K562 (cell line): ENCODE results near the gene TKT. TPM values are rescaled to one million over a fixed set of nuclear protein-coding genes. Genes with fewer than 3 reads are reported as not detected.

Source experiments
- ATAC-seq: fragments of 200-7000 bp; cut with Tn5 transposase; 3 replicates; pipeline ENCODE4 v1.9.1; 2020; ENCODE audit warnings: moderate library complexity
- BruUV-seq: library from RNA; stranded (reverse); fragments of 400-500 nt; replicated peaks from 2 replicates; lab custom pipeline; 2021; lab: Mats Ljungman, UMichigan
- CTCF ChIA-PET: fragments of 300-600 bp; formaldehyde crosslinking; extraction: SDS; loops from one replicate; lab custom pipeline; 2021; ENCODE audit warnings: low intra/inter-chr PET ratio; lab: Yijun Ruan, JAX
- POLR2A ChIA-PET: fragments of 300-600, 350-650 bp; sonication (Branson Sonifier 250); formaldehyde crosslinking; extraction: SDS; loops from one replicate; lab custom pipeline; 2021; ENCODE audit warnings: antibody characterized with exemption, inconsistent platforms; lab: Yijun Ruan, JAX
- DNase-seq, 4 experiments: peaks; one replicate each; pipeline versions ENCODE4 v3.0.0 to v3.0.0-alpha.2; 2011 to 2018; ENCODE audit warnings: low spot score in 3 of 4, mixed read lengths in 3 of 4; ENCODE audit errors: extremely low read depth in 1 of 4
- FAIRE-seq: peaks from 2 replicates; lab custom pipeline; 2011; peaks lifted over from hg19 to GRCh38; lab: Jason Lieb, UNC
- H2AFZ ChIP-seq: 2 replicates; pipeline ENCODE4 v1.6.0; 2011; ENCODE audit warnings: low read depth, low read length, control low read depth, inconsistent platforms
- H3K27ac ChIP-seq: fragments of 200-600 bp; 3 replicates; pipeline ENCODE4 v1.8.0; 2011; ENCODE audit warnings: low read depth, mild to moderate bottlenecking, control low read depth, inconsistent platforms, low read length, moderate library complexity, mixed read lengths; ENCODE audit errors: extremely low read depth
- H3K27me3 ChIP-seq, 2 experiments: fragments of 300-600 bp in 1 of 2; 2 replicates in 1 of 2; 3 replicates in 1 of 2; pipeline versions ENCODE4 v1.6.0 to v1.8.0; 2011; ENCODE audit warnings: inconsistent platforms in 2 of 2, low read length in 2 of 2, mild to moderate bottlenecking in 1 of 2, mixed read lengths in 1 of 2, moderate library complexity in 1 of 2; ENCODE audit not compliant: control insufficient read depth in 2 of 2, insufficient read depth in 2 of 2
- H3K36me3 ChIP-seq: fragments of 300-600 bp; 3 replicates; pipeline ENCODE4 v1.8.0; 2011; ENCODE audit warnings: mild to moderate bottlenecking, low read length, inconsistent platforms; ENCODE audit not compliant: control insufficient read depth, insufficient read depth
- H3K4me1 ChIP-seq, 2 experiments: fragments of 200-600 bp in 1 of 2; replicated peaks in 1 of 2; 2 replicates in 1 of 2; 3 replicates in 1 of 2; pipeline versions ENCODE4 v1.5.1 to v1.8.0; 2011; ENCODE audit warnings: inconsistent platforms in 2 of 2, low read length in 2 of 2, mild to moderate bottlenecking in 1 of 2, mixed read lengths in 1 of 2, moderate library complexity in 1 of 2; ENCODE audit not compliant: control insufficient read depth in 2 of 2, insufficient read depth in 2 of 2
- H3K4me2 ChIP-seq: 2 replicates; pipeline ENCODE4 v1.6.1; 2011; ENCODE audit warnings: low read length, control low read depth, inconsistent platforms, mixed read lengths; ENCODE audit not compliant: insufficient read depth
- H3K4me3 ChIP-seq: fragments of 200-600 bp; sonication (generic), shearing (Covaris generic); 2 replicates; pipeline ENCODE4 v1.5.1; 2016; ENCODE audit warnings: control low read depth, inconsistent platforms
- H3K79me2 ChIP-seq: fragments of 200-600 bp; 3 replicates; pipeline ENCODE4 v1.8.0; 2011; ENCODE audit warnings: low read length, inconsistent platforms; ENCODE audit not compliant: control insufficient read depth, insufficient read depth
- H3K9ac ChIP-seq, 2 experiments: 2 replicates each; pipeline versions ENCODE4 v1.6.0 to v1.6.1; 2011; ENCODE audit warnings: low read depth in 2 of 2, low read length in 2 of 2, control low read depth in 1 of 2, inconsistent platforms in 1 of 2, mild to moderate bottlenecking in 1 of 2, mixed read lengths in 1 of 2; ENCODE audit not compliant: insufficient read depth in 1 of 2
- H3K9me1 ChIP-seq: one replicate; pipeline ENCODE4 v1.6.0; 2011; ENCODE audit warnings: inconsistent platforms, mild to moderate bottlenecking, low read length, moderate library complexity; ENCODE audit not compliant: control insufficient read depth, insufficient read depth
- H3K9me3 ChIP-seq: replicated peaks from 2 replicates; pipeline ENCODE4 v1.5.1; 2011; ENCODE audit warnings: low read depth, low read length, inconsistent platforms; ENCODE audit not compliant: control insufficient read depth, insufficient read depth
- H4K20me1 ChIP-seq: replicated peaks from 2 replicates; pipeline ENCODE4 v1.6.1; 2011; ENCODE audit warnings: low read length, inconsistent platforms, mixed read lengths; ENCODE audit not compliant: control insufficient read depth, insufficient read depth
- AFF1 ChIP-seq, 2 experiments: fragments of 450-650 bp; IDR thresholded peaks; 2 replicates each; pipeline ENCODE4 v1.6.1; 2018; ENCODE audit warnings: mild to moderate bottlenecking in 2 of 2, low read depth in 1 of 2; ENCODE audit not compliant: partially characterized antibody in 2 of 2
- GATAD2A ChIP-seq: fragments of 450-650 bp; IDR thresholded peaks from 2 replicates; pipeline ENCODE4 v1.6.1; 2017
- MLX ChIP-seq, 2 experiments: fragments of 450-650 bp in 1 of 2; sonication (generic) in 1 of 2; formaldehyde crosslinking; conservative IDR thresholded peaks; 2 replicates each; pipeline versions ENCODE4 v1.4.0 to v1.8.1; 2020 to 2022; ENCODE audit warnings: mild to moderate bottlenecking in 1 of 2, missing genetic modification reagents in 1 of 2
- MYBL2 ChIP-seq, 2 experiments: fragments of 450-650 bp in 1 of 2; sonication (generic) in 1 of 2; formaldehyde crosslinking in 1 of 2; IDR thresholded peaks; 2 replicates each; pipeline versions ENCODE4 v1.6.1 to v1.8.1; 2017 to 2022; ENCODE audit warnings: borderline replicate concordance in 1 of 2, inconsistent platforms in 1 of 2, low read depth in 1 of 2, mild to moderate bottlenecking in 1 of 2, missing genetic modification reagents in 1 of 2, moderate library complexity in 1 of 2
- NCOA1 ChIP-seq: fragments of 450-650 bp; IDR thresholded peaks from 2 replicates; pipeline ENCODE4 v1.6.1; 2016; ENCODE audit warnings: low read depth
- NELFE ChIP-seq: IDR thresholded peaks from 2 replicates; pipeline ENCODE4 v1.6.1; 2011; ENCODE audit warnings: mild to moderate bottlenecking; ENCODE audit not compliant: insufficient read depth, insufficient read length
- RFX7 ChIP-seq: fragments of 250-450 bp; sonication (Bioruptor Pico); IDR thresholded peaks from 2 replicates; pipeline ENCODE4 v1.5.1; 2021; ENCODE audit warnings: mild to moderate bottlenecking
- SPI1 ChIP-seq: IDR thresholded peaks from 2 replicates; pipeline ENCODE4 v1.6.1; 2011; ENCODE audit warnings: low read depth, low read length, control low read depth, borderline replicate concordance
- TRIM28 ChIP-seq: fragments of 450-650 bp; IDR thresholded peaks from 2 replicates; pipeline ENCODE4 v1.6.1; 2017
- ZBTB7A ChIP-seq: IDR thresholded peaks from 2 replicates; pipeline ENCODE4 v1.6.1; 2011; ENCODE audit warnings: low read depth, mild to moderate bottlenecking, low read length, moderate library complexity, borderline replicate concordance; ENCODE audit not compliant: control insufficient read depth
- ZNF121 ChIP-seq: sonication (generic); formaldehyde crosslinking; conservative IDR thresholded peaks from 2 replicates; pipeline ENCODE4 v1.8.0; 2022; ENCODE audit warnings: missing genetic modification reagents
- ZNF217 ChIP-seq: sonication (generic); formaldehyde crosslinking; IDR thresholded peaks from 2 replicates; pipeline ENCODE4 v1.8.0; 2022; ENCODE audit warnings: mild to moderate bottlenecking, missing genetic modification reagents
- ZNF79 ChIP-seq: fragments of 250-450 bp; sonication (Bioruptor Pico); IDR thresholded peaks from 2 replicates; pipeline ENCODE4 v1.4.0; 2020; ENCODE audit warnings: low read depth, mild to moderate bottlenecking, moderate library complexity
- ZSCAN32 ChIP-seq: fragments of 450-650 bp; formaldehyde crosslinking; IDR thresholded peaks from 2 replicates; pipeline ENCODE4 v1.4.0; 2020; ENCODE audit warnings: mild to moderate bottlenecking, moderate library complexity
- WGBS: fragments of 100-300 bp; shearing (Covaris generic); methylation state at CpG from one replicate; pipeline ENCODE4 v1.1.6; 2016; ENCODE audit warnings: low coverage, mixed read lengths; ENCODE audit not compliant: insufficient coverage; ENCODE audit errors: missing lambda C conversion rate; 5-methylcytosine and 5-hydroxymethylcytosine counted together
- in situ Hi-C: fragments of 300-500 bp; cut with MboI; formaldehyde crosslinking; loops from 4 replicates; pipeline ENCODE4 v1.15.0; 2018; ENCODE audit warnings: inconsistent platforms, mixed read lengths
- intact Hi-C: fragments of 100-400 bp; cut with micrococcal nuclease; formaldehyde crosslinking; loops from 2 replicates; pipeline ENCODE4 v1.14.2; 2022
- polyA plus RNA-seq, 8 experiments: library from polyadenylated mRNA; depleted of rRNA in 4 of 8; stranded (reverse) in 5 of 8; unstranded in 3 of 8; fragments of >200 nt; fragmentation: Nextera tagmentation in 2 of 8; fragmentation: Illumina TruSeq in 1 of 8; extraction: Ambion mirVana in 2 of 8; extraction: Trizol in 1 of 8; gene quantifications; 2 replicates each; pipeline versions ENCODE4 v1.2.1 to v1.2.3, GENCODE V29; 2011 to 2014; ENCODE audit warnings: inconsistent platforms in 1 of 8, missing spikeins in 1 of 8
- total RNA-seq, 7 experiments: library from RNA; depleted of rRNA in 6 of 7; stranded (reverse); fragments of >200 nt in 6 of 7; fragmentation: Illumina TruSeq in 2 of 7; extraction: Trizol in 2 of 7; gene quantifications; 2 replicates each; pipeline versions ENCODE4 v1.2.1 to v1.2.3, GENCODE V29; 2011 to 2021; ENCODE audit warnings: low replicate concordance in 1 of 7

Gene TKT
- total and polyA plus RNA-seq, 9 of the 15 experiments (the other 6 are each of a cell fraction or from before 2014, with no cell fraction given): 58.1 to 401 (median 187) TPM

- ChIA-PET CTCF (interaction anchor here (0.6 kb wide), 1 partner anchor 48 kb away, joined by 3 read pairs; no protein-coding TSS in a partner anchor), POLR2A (interaction anchor here (1.3 kb wide), 1 partner anchor 13 kb away, joined by 3 read pairs; no protein-coding TSS in a partner anchor)
- H2AFZ ChIP-seq: no peak overlapping the region
- in situ Hi-C loops (no loop called here), intact Hi-C loops (no loop called here)
- H3K4me3 ChIP-seq: no peak overlapping the region
- FAIRE-seq (no peak), ATAC-seq (no peak), DNase-seq (no peak)
- peaks cover 0 to 23% of the 10 kb centered on the region in 2 experiments; a peak in 2 of 5 replicates for H3K4me1 ChIP-seq
- no peak for TF ChIP-seq SPI1
- no peak for TF ChIP-seq MYBL2 (IDR thresholded peaks at IDR 0.05; ENCODE audit: low read depth)
- TF ChIP-seq MYBL2 (CRISPR knock-in tag; IDR thresholded peaks at IDR 0.05; ENCODE audit: borderline replicate concordance): no peak
- TF ChIP-seq NCOA1: no peak
- no peak for TF ChIP-seq MLX (CRISPR knock-in tag; conservative IDR thresholded peaks at IDR 0.05)
- no peak for TF ChIP-seq TRIM28
- no peak for TF ChIP-seq ZNF121 (CRISPR knock-in tag)
- TF ChIP-seq ZNF217 (CRISPR knock-in tag): no peak
- TF ChIP-seq ZNF79 (CRISPR knock-in tag): no peak
- no peak for TF ChIP-seq ZSCAN32 (CRISPR knock-in tag)
- no peak for TF ChIP-seq AFF1 (IDR thresholded peaks at IDR 0.05; ENCODE audit: low read depth in 1 of 2, partially characterized antibody in 2 of 2)
- no peak for TF ChIP-seq ZBTB7A
- TF ChIP-seq RFX7: no peak
- TF ChIP-seq GATAD2A: no peak
- no peak for TF ChIP-seq NELFE
- H3K9me3 ChIP-seq: no peaks in the 10 kb centered on the region
- peaks cover 82% of the 10 kb centered on the region; the same call in 2 of the 3 replicates for H3K36me3 ChIP-seq
- no peak overlapping the region for H3K27ac ChIP-seq
- H3K27me3 ChIP-seq: no peaks in the 10 kb centered on the region
- H3K4me2 ChIP-seq: no peak overlapping the region
- peaks cover 58% of the 10 kb centered on the region for H3K79me2 ChIP-seq
- H3K9me1 ChIP-seq: no peaks in the 10 kb centered on the region
- H3K9ac ChIP-seq: peak overlapping the region in 1 of 2 experiments; percentile 26; a peak in 2 of 4 replicates
- WGBS: 87% methylated on average over 7 of the region's 7 CpGs
- peaks cover 24% of the 10 kb centered on the region for H4K20me1 ChIP-seq
- no TSS peak for BruUV-seq
These were observed 13.7 kb downstream of the TKT start for GRCh38 chr3:53242155-53242554.
